Measurements from ENCODE around the gene ZFR2.

DNA sequence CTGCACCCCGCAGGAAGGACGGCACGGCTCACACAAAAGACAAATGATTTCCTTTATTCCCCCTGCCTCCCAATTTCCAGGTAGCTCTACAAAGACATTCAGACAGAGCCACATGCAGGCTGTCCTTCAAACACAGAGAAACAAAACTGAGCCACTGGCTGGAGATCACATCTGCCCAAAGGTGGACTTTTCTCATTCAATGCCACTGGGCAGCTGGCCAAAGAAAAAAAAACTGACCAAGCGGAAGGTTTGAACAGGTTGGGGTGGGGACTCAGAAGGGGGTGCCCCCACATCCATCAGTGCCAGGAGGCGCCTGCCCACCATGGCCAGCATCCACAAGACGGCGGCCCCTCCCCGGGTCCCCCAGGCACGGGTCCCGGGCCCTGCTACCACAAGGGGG is 64.9 kb downstream of the ZFR2 start:
- TF ChIP-seq ZNF565 (CRISPR knock-in tag; conservative IDR thresholded peaks at IDR 0.05; ENCODE audit: low read depth) (no peak), ZFP30 (CRISPR knock-in tag; IDR thresholded peaks at IDR 0.05) (no peak), ESRRG (CRISPR knock-in tag; IDR thresholded peaks at IDR 0.05) (no peak), POU6F1 (CRISPR knock-in tag; IDR thresholded peaks at IDR 0.05; ENCODE audit: borderline replicate concordance, low read depth) (no peak), SNAI2 (CRISPR knock-in tag; IDR thresholded peaks at IDR 0.05) (no peak), TOX (CRISPR knock-in tag; IDR thresholded peaks at IDR 0.05; ENCODE audit: borderline replicate concordance) (no peak), ZFP3 (CRISPR knock-in tag; IDR thresholded peaks at IDR 0.05) (no peak), BACH2 (CRISPR knock-in tag; IDR thresholded peaks at IDR 0.05; ENCODE audit: borderline replicate concordance) (no peak)
- TF ChIP-seq, protein P1, sequence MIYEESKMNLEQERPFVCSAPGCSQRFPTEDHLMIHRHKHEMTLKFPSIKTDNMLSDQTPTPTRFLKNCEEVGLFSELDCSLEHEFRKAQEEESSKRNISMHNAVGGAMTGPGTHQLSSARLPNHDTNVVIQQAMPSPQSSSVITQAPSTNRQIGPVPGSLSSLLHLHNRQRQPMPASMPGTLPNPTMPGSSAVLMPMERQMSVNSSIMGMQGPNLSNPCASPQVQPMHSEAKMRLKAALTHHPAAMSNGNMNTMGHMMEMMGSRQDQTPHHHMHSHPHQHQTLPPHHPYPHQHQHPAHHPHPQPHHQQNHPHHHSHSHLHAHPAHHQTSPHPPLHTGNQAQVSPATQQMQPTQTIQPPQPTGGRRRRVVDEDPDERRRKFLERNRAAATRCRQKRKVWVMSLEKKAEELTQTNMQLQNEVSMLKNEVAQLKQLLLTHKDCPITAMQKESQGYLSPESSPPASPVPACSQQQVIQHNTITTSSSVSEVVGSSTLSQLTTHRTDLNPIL (CRISPR knock-in tag; IDR thresholded peaks at IDR 0.05; ENCODE audit: low read depth), result no peak
- TF ChIP-seq, protein P2, sequence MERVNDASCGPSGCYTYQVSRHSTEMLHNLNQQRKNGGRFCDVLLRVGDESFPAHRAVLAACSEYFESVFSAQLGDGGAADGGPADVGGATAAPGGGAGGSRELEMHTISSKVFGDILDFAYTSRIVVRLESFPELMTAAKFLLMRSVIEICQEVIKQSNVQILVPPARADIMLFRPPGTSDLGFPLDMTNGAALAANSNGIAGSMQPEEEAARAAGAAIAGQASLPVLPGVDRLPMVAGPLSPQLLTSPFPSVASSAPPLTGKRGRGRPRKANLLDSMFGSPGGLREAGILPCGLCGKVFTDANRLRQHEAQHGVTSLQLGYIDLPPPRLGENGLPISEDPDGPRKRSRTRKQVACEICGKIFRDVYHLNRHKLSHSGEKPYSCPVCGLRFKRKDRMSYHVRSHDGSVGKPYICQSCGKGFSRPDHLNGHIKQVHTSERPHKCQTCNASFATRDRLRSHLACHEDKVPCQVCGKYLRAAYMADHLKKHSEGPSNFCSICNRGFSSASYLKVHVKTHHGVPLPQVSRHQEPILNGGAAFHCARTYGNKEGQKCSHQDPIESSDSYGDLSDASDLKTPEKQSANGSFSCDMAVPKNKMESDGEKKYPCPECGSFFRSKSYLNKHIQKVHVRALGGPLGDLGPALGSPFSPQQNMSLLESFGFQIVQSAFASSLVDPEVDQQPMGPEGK (CRISPR knock-in tag; IDR thresholded peaks at IDR 0.05; ENCODE audit: borderline replicate concordance), result no peak

Measured in SK-N-SH treated with all-trans-retinoic acid at 6 μM for 48 hours (cell line).